Kidney (tissue), 14 donors: ENCODE results near the gene FIBCD1. TPM values are rescaled to one million over a fixed set of nuclear protein-coding genes. Genes with fewer than 3 reads are reported as not detected.
A peak's percentile ranks its signal among the peaks of the same experiment; 100 is the strongest.

ENCODE experiments used
- DNase-seq, 5 donors: peaks; one replicate each; pipeline ENCODE4 v3.0.0-alpha.2; 2013 to 2020
- FAIRE-seq: peaks from 2 replicates; lab custom pipeline; 2012; peaks lifted over from hg19 to GRCh38; lab: Jason Lieb, UNC
- H3K27ac ChIP-seq, 2 donors: one replicate each; pipeline ENCODE4 v1.7.0; 2013; ENCODE audit warnings: low read depth in 2 of 2, low read length in 2 of 2, inconsistent platforms in 1 of 2
- H3K27me3 ChIP-seq: one replicate; pipeline ENCODE4 v1.7.1; 2013; ENCODE audit warnings: low read length, inconsistent platforms; ENCODE audit not compliant: control insufficient read depth, insufficient read depth
- H3K36me3 ChIP-seq, 3 donors: one replicate each; pipeline versions ENCODE4 v1.7.0 to v1.7.1; 2013; ENCODE audit warnings: low read length in 3 of 3, control low read depth in 1 of 3, inconsistent platforms in 1 of 3; ENCODE audit not compliant: insufficient read depth in 3 of 3, control insufficient read depth in 2 of 3
- H3K4me1 ChIP-seq, 3 donors: one replicate each; pipeline versions ENCODE4 v1.7.0 to v1.7.1; 2013; ENCODE audit warnings: low read length in 3 of 3, inconsistent platforms in 1 of 3, low read depth in 1 of 3; ENCODE audit not compliant: control insufficient read depth in 2 of 3, insufficient read depth in 2 of 3
- H3K4me3 ChIP-seq, 3 donors: one replicate each; pipeline versions ENCODE4 v1.7.0 to v1.8.1; 2013; ENCODE audit warnings: low read length in 3 of 3, control low read depth in 1 of 3, inconsistent platforms in 1 of 3
- H3K9ac ChIP-seq, 3 donors: one replicate each; pipeline versions ENCODE4 v1.7.0 to v1.7.1; 2013; ENCODE audit warnings: low read length in 3 of 3, control low read depth in 1 of 3, inconsistent platforms in 1 of 3
- H3K9me3 ChIP-seq, 3 donors: one replicate each; pipeline versions ENCODE4 v1.7.0 to v1.7.1; 2013; ENCODE audit warnings: low read length in 3 of 3, control low read depth in 1 of 3, inconsistent platforms in 1 of 3; ENCODE audit not compliant: control insufficient read depth in 2 of 3, insufficient read depth in 1 of 3
- CTCF ChIP-seq: IDR thresholded peaks from 3 replicates; pipeline ENCODE4 v1.5.1; 2012; ENCODE audit warnings: mild to moderate bottlenecking, moderate library complexity, borderline replicate concordance; ENCODE audit not compliant: insufficient read depth; ENCODE audit errors: extremely low read depth
- intact Hi-C: fragments of 100-400 bp; cut with DNase I; formaldehyde crosslinking; loops from one replicate; pipeline ENCODE4 v1.11.1; 2022
- polyA plus RNA-seq: library from polyadenylated mRNA; stranded (reverse); fragments of 350-450 nt; fragmentation: Illumina TruSeq; extraction: RNeasy Lipid Tissue Mini Kit (QIAGEN cat#74804); gene quantifications from one replicate; pipeline ENCODE4 v1.2.3, GENCODE V29; 2014; ENCODE audit warnings: low read depth, low replicate concordance; ENCODE audit not compliant: insufficient read depth
- total RNA-seq: library from RNA; stranded (reverse); fragmentation: NEBNext Ultra II Directional; extraction: Animal tissue kit (Norgen Biotek cat#: 25700); gene quantifications from one replicate; pipeline ENCODE4 v1.2.1, GENCODE V29; 2021
- donor health status: control.
- donor health status: control.
- donor health status: control.
- donor health status: control.
- donor health status: control.
- donor health status: DM: yes; HTN: yes; CAD: no.
- donor health status: Normal renal cell carcinoma (clear cell type).

Gene FIBCD1
- total and polyA plus RNA-seq, 2 donors from 2014 or later: 0.25 TPM; not detected in 1

- no peak for TF ChIP-seq CTCF
- Histone ChIP-seq H3K9ac (no peak overlapping the region), H3K36me3 (no peaks in the 10 kb centered on the region), H3K4me1 (no peaks in the 10 kb centered on the region), H3K9me3 (no peaks in the 10 kb centered on the region), H3K27me3 (no peaks in the 10 kb centered on the region), H3K27ac (no peak overlapping the region), H3K4me3 (no peak overlapping the region)
- intact Hi-C loops: no loop called here
- DNase-seq: no peak
- FAIRE-seq: no peak
These were observed 24.9 kb upstream of the FIBCD1 start for GRCh38 chr9:130963916-130964315.

- Histone ChIP-seq H3K27me3 (no peaks in the 10 kb centered on the region), H3K9me3 (no peaks in the 10 kb centered on the region), H3K36me3 (no peaks in the 10 kb centered on the region), H3K4me1 (no peaks in the 10 kb centered on the region), H3K4me3 (no peak overlapping the region), H3K9ac (no peak overlapping the region), H3K27ac (no peak overlapping the region)
- DNase-seq: no peak
- intact Hi-C loops: no loop called here
- no peak for FAIRE-seq
- TF ChIP-seq CTCF: no peak
These were observed 24.4 kb upstream of the FIBCD1 start for GRCh38 chr9:130963337-130963908.

GRCh38 chr9:130962418-130963316 is 23.6 kb upstream of the FIBCD1 start:
- H3K9me3 ChIP-seq: no peaks in the 10 kb centered on the region
- no peak for FAIRE-seq
- H3K4me1 ChIP-seq: no peaks in the 10 kb centered on the region
- H3K27ac ChIP-seq: no peak overlapping the region
- H3K4me3 ChIP-seq: no peak overlapping the region
- no peak overlapping the region for H3K9ac ChIP-seq
- DNase-seq: peak in 1 of 5 donors; percentile 83
- intact Hi-C loops: no loop called here
- no peaks in the 10 kb centered on the region for H3K36me3 ChIP-seq
- no peaks in the 10 kb centered on the region for H3K27me3 ChIP-seq
- TF ChIP-seq CTCF: no peak
